DMS153 treated with DMSO at 0.1 percent for 48 hours (cell line): ENCODE measurements around the gene SNTA1.
"Not testable (repeated sequence)": the region's sequence is repeated elsewhere in the genome, so short reads cannot be mapped to it uniquely, and the experiment has no call there.

Experiments
- DNase-seq: peaks from one replicate; lab custom pipeline; 2025; ENCODE audit not compliant: unreplicated experiment; lab: John Stamatoyannopoulos, UW

The SNTA1 gene

DNA sequence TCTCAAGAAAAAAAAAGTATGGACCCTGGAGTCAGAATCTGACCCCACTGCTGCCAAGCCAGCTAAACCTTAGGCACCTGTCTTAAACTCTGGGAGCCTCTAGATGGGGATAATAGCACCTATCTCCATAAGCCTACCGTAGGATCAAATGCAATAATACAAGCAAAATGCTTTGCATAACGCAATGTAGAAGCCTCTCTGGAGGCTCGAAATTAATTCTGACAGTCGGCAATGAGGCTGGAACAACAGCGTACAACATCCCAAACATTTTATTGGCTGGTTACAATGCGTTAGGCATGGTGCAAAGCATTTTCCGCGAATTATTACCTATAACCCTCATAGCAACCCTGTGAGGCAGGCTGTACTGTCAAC is 42.8 kb downstream of the SNTA1 start:
- no peak for DNase-seq

DNA sequence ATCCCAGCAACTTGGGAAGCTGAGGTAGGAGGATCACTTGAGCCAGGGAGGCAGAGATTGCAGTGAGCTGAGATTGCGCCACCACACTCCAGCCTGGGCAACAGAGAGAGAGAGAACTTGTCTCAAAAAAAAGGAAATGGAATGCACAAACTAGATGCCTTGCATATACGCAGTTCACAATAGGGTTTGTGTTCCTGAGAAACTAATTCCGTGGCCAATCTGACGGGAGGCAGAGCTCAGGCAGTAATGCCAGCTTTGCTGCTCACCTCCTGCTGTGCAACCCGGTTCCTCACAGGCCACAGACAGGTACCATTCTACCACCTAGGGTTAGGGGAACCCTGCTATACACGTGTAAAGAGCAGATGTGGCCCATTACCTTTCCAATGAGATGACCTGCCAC is 43.6 kb downstream of the SNTA1 start:
- DNase-seq, result no peak

DNA sequence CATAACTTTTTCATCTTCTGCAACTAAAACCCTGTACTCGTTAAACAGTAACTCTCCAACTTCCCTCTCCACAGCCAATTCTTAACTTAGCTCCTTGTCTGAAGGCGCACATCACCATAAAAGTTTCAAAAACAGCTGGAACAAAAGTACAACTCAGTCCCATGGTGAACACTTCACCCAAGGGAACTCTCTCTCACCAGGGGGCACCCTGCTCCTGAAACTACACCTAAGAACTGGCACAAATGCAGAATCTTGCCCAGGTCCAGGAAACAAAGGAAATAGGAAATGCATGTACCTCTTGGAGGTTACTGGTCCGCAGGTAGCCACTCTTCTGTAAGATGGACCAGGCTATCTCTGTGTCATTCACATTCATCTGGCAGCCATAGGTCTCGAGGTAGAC is 48.8 kb downstream of the SNTA1 start:
- no peak for DNase-seq

DNA sequence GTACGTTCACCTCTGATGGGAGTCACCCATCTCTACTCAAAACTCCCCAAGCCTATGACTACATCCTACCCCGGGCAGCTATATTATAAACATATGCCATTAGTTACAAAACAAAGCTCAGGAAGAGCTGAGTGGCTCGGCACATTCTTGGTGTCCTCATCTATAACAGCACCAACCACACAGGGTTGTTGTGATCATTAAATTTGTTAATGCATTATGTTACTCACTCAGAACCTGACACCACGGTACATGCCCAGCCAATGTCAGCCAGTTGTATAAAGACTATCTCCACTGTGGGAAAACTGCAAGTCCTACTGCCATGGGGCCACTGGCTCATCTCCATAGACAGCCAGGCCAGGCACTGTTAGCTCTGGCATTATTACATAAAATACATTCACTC is 50.0 kb downstream of the SNTA1 start:
- DNase-seq, result no peak

DNA sequence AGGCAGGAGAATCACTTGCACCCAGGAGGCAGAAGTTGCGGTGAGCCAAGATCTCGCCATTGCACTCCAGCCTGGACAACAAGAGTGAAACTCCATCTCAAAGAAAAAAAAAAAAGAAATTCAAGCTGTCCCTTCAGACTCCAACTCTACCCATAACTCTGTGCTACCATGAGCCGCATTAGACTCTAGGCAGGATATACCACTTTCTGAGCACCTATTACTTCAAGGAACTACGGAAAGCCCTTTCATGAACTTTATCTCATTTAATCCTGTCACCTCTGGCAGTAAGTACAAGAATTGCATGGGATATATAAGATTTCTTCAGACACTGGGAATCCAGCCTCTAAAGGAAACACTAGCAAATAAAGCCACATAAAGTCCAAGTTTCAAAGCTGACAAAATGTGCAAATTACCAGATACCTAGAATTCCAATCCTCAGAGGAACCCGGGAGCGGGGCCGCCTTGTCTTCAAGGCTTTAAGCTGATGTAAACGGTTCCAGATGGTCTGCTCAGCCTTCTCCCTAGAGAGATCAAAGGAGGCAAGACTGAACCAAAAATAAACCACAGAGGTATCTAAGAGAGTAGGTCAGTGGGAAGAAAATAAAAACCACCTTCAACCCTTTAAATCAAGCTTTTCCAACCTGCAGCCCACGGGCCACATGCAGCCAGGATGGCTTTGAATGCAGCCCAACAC is 51.7 kb downstream of the SNTA1 start:
- DNase-seq, result no peak

DNA sequence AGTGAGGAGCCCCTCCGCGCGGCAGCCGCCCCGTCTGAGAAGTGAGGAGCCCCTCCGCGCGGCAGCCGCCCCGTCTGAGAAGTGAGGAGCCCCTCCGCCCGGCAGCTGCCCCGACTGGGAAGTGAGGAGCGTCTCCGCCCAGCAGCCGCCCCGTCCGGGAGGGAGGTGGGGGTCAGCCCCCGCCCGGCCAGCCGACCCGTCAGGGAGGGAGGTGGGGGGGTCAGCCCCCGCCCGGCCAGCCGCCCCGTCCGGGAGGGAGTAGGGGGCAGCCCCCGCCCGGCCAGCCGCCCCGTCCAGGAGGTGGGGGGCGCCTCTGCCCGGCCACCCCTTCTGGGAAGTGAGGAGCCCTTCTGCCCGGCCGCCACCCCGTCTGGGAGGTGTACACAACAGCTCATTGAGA is 54.2 kb downstream of the SNTA1 start:
- DNase-seq, result not testable (repeated sequence)

DNA sequence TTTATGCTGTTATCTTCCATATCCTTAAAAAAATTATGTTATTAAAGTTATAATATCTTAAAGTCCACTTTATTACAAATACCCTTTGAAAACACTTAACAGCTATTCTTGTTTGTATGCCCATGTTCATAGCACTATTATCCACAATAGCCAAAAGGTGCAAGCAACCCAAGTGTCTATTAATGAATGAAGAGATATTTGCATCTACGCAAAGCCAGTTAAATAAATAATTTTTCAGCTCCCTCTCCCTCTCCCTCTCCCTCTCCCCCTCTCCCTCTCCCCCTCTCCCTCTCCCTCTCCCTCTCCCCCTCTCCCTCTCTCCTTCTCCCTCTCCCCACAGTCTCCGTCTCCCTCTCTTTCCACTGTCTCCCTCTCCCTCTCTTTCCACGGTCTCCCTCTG is 55.3 kb downstream of the SNTA1 start:
- no peak for DNase-seq

DNA sequence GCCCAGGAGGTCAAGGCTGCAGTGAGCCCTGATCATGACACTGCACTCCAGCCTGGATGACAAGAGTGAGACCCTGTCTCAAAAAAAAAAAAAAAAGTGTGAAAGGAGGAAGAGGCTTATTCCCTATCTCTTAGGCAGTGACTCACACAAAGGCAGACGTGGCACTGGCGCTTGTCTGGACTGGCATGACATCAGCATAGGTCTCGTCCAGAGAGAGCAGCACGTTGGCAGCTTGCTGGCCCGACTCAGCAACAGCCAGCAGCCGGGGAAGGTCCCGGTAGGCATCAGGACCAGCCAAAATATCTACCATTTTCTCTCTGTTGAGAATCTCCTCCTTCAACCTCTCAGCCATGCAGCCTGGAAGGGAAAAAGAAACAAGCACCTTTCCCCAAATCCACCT is 56.4 kb downstream of the SNTA1 start:
- DNase-seq, result no peak

DNA sequence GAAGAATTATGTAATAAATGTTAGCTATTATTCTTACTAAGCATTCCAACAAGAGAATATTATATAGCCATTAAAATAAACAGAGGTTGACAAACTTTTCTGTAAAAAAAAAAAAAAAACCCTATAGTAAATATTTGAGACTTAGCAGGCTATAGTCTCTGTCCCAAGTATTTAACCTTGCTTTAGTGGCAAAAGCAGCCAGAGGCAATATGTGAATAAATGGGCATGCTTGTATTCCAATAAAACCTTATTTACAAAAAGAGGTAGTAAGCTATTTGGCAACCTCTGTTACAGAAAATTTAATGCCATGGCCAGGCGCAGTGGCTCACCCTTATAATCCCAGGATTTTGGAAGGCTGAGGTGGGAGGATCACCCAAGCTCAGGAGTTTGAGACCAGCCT is 56.9 kb downstream of the SNTA1 start:
- DNase-seq, result no peak

DNA sequence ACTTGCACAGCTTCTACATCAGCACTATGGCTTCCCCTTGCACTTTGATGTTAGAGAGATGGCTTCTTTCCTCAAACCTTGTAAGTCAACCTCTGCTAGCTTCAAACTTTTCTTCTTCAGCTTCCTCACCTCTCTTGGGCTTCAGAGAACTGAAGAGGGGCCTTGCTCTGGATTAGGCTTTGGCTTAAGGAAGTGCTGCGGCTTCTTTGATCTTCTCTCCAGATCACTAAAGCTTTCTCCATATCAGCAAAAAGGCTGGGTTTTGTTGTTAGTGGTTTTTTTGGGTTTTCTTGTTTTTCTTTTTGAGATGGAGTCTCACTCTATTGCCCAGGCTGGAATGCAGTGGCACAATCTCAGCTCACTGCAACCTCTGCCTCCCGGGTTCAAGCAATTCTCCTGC is 66.2 kb downstream of the SNTA1 start:
- no peak for DNase-seq

DNA sequence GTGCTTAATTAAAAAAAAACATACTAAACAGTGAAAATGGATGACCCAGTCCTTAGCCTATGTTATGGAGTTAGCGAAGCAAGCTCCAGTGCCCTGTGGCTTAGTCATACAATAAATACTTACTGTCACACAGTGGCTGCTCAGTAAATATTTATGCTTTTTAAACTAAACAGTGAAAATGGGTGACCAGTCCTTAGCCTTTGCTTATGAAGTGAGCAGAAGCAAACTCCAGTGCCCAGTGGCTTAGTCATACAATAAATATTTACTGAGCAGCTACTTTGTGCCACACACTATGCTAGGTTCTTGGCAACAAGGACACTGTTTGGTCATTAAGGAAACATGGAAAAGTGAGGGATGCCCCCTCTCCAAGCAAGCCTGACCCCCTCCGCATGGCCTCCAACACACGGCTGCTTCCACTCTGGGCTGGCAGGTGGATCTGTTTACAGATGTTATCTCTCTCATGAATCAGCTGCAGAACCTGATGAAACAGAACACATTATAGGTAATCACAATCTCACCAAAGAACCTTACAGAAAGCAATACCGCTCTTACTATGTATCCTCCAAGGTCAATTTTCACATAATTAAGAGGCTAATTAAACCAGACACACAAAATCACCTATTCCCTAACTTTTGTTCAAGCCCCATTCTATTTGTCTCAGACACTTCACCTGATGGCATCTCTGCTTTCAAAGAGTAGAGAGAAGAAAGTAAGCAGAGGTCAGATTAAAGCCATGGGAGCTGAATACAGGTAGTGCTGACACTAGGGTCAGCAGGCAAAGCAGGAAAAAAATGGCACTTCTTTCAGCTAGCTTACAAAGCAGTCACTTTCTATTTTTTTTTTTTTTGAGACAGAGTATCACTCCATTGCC is 69.6 kb downstream of the SNTA1 start:
- DNase-seq, result no peak

DNA sequence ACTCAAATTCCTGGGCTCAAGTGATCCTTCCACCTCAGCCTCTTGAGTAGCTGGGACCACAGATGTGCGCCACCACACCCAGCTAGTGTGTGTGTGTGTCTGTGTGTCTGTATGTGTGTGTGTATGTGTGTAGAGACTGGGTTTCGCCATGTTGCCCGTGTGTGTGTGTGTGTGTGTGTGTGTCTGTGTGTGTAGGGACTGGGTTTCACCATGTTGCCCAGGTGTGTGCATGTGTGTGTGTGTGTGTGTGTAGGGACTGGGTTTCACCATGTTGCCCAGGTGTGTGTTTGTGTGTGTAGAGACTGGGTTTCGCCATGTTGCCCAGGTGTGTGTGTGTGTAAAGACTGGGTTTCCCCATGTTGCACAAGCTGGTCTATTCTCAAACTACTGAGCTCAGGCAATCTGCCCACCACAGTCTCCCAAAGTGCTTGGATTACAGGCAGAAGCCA is 70.5 kb downstream of the SNTA1 start:
- no peak for DNase-seq

DNA sequence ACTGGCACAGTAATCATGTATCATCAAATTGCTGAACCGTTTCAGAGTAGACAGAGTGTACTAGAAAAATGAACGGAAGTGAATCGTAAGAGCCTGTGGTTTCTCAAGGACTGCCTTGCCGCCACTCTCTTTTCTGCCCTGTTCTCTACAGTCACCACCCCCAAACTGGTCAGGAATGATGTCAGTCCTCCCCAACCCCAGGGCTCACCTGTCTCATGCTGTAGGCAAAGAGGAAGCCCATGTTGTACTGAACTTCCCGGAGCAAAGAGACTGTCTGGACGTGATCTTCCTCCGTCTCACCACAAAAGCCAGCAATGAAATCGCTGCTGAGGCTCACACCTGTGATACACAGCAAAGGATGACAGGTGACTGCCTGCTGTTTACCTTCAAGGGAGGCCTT is 73.3 kb downstream of the SNTA1 start:
- DNase-seq, result no peak

DNA sequence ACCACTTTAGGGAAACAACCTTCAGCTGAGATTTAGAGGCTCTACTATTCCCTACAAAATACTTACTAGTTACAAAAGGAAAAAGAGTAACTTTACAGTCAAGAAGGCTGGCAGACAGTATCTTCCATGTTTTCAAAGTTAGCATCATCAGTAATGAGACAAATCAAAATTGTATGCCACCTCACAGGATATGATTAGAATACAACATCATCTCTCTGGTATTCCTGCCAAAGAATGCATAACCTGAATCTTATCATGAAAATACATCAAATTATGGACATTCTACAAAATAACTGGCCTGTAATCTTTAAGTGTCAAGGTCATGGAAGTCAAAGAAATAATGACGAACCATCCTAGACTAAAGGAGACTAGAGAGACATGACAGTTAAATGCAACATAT is 80.7 kb downstream of the SNTA1 start:
- DNase-seq, result no peak

DNA sequence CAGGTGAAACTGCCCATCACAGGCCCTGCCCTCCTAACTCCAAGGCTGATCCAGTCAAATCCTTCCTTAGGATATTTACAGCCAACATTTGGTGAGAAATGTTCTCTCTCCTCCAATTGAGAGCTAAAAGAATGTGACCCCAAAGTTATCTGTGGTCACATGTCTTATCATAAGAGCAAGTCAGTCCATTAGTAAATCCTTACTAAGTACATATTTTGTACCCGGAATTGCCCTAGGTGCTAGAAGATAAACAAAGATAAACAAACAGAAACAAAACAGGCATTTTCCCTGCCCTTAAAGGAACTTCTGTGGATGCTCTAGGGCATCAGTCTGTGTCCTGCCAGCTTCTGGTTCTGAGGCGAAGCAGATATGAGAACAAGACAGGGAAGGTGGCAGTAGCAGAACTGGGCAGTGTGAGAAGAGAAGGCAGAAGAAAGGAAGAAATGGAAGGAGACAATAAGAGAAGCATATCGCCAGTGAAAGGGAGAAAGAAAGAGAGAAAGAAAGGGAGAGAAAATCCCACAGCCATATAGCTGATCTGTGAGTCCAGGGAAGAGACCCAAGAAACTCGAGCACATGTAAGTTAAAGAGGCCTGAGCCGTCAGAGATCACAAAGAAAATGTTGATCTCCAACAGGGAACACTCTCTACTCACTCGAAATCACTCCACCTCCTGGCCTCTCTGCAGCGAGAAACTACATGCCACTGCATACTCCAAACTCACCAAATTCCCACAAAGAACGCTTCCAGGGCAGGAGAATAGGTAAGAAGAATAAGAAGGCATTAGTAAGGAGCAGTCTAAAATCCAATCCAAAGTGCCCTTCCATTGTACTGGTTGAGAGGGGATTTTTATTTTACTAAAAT is 83.9 kb downstream of the SNTA1 start:
- DNase-seq, result no peak
